ENCODE results near the gene SND1.

The SND1 gene

GRCh38 chr7:127979728-127980126, 327.7 kb downstream of the SND1 start:
- DNase-seq = no peak

- DNase-seq = no peak
Measured at GRCh38 chr7:127980901-127981300, 328.9 kb downstream of the SND1 start.

- no peak for DNase-seq
Measured at GRCh38 chr7:127981965-127982364, 330.0 kb downstream of the SND1 start.

- peak; percentile 26 for DNase-seq
Measured at GRCh38 chr7:127983804-127984332, 331.9 kb downstream of the SND1 start.

- no peak for DNase-seq
Measured at GRCh38 chr7:127986581-127987521, 334.9 kb downstream of the SND1 start.

- no peak for DNase-seq
Measured at GRCh38 chr7:127988751-127989150, 336.8 kb downstream of the SND1 start.

- DNase-seq = no peak
Measured at GRCh38 chr7:127993317-127993716, 341.3 kb downstream of the SND1 start.

GRCh38 chr7:127993987-127994386, 342.0 kb downstream of the SND1 start:
- no peak for DNase-seq

- DNase-seq = peak; percentile 18
Measured at GRCh38 chr7:127995156-127995880, 343.3 kb downstream of the SND1 start.

GRCh38 chr7:127995881-127996215, 343.9 kb downstream of the SND1 start:
- DNase-seq = no peak

GRCh38 chr7:127996253-127997071, 344.5 kb downstream of the SND1 start:
- DNase-seq = no peak

GRCh38 chr7:127997226-127997922, 345.4 kb downstream of the SND1 start:
- DNase-seq = peak; percentile 39

GRCh38 chr7:127998671-127999070, 346.7 kb downstream of the SND1 start:
- DNase-seq = no peak

GRCh38 chr7:128000048-128000447, 348.1 kb downstream of the SND1 start:
- no peak for DNase-seq

GRCh38 chr7:128000854-128001265, 348.9 kb downstream of the SND1 start:
- DNase-seq = no peak

- DNase-seq = no peak
Measured at GRCh38 chr7:128003167-128003566, 351.2 kb downstream of the SND1 start.

GRCh38 chr7:128003787-128004186, 351.8 kb downstream of the SND1 start:
- no peak for DNase-seq

GRCh38 chr7:128004623-128005022, 352.6 kb downstream of the SND1 start:
- DNase-seq = no peak

- no peak for DNase-seq
Measured at GRCh38 chr7:128005117-128005516, 353.1 kb downstream of the SND1 start.

- DNase-seq = no peak
Measured at GRCh38 chr7:128005759-128006159, 353.8 kb downstream of the SND1 start.

GRCh38 chr7:128006550-128007302, 354.7 kb downstream of the SND1 start:
- DNase-seq = no peak

- no peak for DNase-seq
Measured at GRCh38 chr7:128007303-128007680, 355.3 kb downstream of the SND1 start.

All from fibroblast of skin of right biceps (primary cell).